Posterior vena cava (tissue), 2 donors: ENCODE measurements around the gene AGBL4. TPM values are rescaled to one million over a fixed set of nuclear protein-coding genes. Genes with fewer than 3 reads are reported as not detected.
A peak's percentile ranks its signal among the peaks of the same experiment; 100 is the strongest.
"Not testable (repeated sequence)": the region's sequence is repeated elsewhere in the genome, so short reads cannot be mapped to it uniquely, and the experiment has no call there.

Experiments
- DNase-seq: peaks from one replicate; pipeline ENCODE4 v3.0.0-alpha.2; 2020; ENCODE audit warnings: low spot score
- intact Hi-C, 2 donors: fragments of 100-400 bp; cut with DNase I; formaldehyde crosslinking; loops; one replicate each; pipeline versions ENCODE4 v1.14.1 to v1.14.2; 2022 to 2023
- total RNA-seq, 2 donors: library from RNA; stranded (reverse); fragmentation: NEBNext Ultra II Directional; extraction: Animal tissue kit (Norgen Biotek cat#: 25700); gene quantifications; one replicate each; pipeline ENCODE4 v1.2.1, GENCODE V29; 2021
- donor health status: DM: yes; HTN: yes; CAD: no.
- donor health status: DM: yes; HTN: yes; CAD: no.

AGBL4 gene
- total RNA-seq, 2 donors from 2014 or later, result not detected

DNA sequence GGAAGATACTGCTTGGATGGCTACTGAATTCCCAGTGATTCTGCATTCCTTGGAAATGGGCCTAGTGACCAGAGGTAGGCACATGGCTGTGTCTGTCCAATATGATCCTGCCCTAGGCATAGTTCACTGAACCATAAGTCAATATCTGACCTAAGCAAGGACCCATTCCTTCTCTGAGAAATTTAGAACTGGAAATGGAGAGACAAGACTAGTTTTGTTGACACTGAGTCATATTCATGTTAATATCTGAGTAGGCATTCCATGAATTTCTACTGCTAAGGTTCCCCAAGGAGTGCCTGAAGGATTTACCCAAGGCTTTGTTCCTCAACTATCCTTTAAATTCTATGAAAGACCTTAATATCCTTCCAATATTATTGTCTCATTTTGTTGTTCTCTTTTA, 917.3 kb downstream of the AGBL4 start:
- intact Hi-C loops, result no loop called here
- DNase-seq, result no peak

DNA sequence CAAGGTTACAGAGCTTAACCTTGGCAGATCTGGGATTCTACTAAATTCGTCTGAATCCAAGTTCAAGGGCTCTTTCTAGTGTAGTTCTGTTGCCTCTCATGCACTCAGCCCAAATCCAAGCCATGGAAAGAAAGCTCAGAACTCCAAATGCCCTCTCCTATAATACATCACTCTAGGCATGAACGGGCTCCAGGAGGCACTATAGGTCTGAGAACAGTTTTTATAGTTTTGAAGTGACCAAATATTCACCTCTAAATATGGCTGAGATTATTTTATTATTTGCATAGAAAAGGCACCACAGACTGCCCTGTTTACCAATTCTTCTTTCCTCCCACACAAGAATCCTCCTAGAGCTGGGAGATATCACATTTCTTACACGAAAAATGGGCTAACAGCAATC, 919.2 kb downstream of the AGBL4 start:
- intact Hi-C loops, result no loop called here

DNA sequence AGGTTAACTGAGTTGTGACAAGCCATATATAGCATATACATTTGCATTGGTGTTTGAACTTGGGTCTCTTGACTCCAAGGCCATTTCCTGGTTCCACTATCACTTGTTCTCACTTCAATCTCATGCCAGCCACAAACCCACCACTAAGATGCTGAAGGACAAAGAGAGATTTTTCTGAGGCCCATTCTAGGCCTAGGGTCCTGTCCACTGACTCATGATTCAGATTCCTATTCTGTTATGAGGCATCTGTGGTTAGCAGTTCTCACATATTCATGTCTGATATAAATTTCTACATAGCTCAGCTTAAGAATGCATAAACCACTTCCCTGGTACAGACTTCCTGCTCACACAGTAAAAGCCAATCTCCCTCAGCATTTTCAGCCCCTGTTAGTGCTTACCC, 921.0 kb downstream of the AGBL4 start:
- intact Hi-C loops, result no loop called here
- no peak for DNase-seq

More for the DNA sequence above, 919.2 kb downstream of the AGBL4 start:
- DNase-seq, result no peak

DNA sequence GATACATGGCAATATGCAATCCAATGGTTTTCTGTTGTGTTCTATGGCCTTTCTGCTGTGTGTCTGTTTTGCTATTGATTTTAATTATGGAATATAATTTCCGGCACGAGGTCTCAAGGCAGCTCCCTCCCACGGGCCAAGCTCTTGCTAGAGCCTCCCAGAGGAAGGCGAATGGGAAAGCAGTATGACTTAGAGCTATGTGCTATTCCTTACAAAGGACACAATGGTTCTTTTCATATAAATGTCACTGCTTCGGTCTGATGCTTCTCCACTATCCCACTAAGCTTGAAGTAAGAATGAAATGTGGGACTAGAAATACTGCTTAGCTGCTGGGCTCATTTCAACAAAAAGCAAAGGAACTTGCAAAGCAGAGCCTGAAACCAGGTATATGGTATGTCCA, 924.9 kb downstream of the AGBL4 start:
- intact Hi-C loops, result no loop called here
- no peak for DNase-seq

DNA sequence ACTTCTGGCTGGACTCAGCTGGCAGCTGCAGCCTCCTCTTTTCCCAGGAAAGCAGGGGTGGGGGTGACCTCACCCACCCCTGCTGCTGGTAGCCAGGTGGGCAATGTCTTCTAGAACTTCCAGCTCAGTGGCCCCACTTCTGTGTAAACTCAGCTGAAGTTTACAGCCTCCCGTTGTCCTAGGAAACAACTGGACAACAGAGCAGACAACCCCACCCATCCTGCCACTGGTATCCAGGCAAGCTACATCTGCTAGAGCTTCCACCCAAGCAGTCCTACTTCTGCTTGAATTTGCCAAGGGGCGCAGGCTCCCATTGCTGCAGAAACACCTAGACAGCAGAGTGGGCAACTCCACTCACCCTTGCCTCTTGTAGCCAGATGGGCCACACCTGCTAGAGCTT, 937.4 kb downstream of the AGBL4 start:
- intact Hi-C loops, result loop anchor here in 1 of 2 donors (5.0 kb wide), 1 partner anchor 1236 kb away; no protein-coding TSS in a partner anchor

DNA sequence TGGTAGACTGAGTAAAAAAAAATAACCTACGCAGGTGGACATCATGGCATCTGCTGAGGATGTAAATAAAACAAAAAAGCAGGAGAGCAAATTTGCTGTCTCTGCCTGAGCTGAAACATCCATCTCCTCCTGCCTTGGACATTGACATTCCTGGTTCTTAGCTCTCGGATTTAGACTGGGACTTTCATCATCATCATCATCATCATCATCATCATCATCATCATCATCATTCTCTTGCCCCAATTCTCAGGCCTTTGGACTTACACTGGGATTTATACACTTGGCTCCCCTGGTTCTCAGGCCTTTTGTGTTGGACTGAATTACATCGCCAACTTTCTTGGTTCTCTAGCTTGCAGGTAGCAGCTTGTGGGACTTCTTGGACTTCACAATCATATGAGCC, 938.7 kb downstream of the AGBL4 start:
- intact Hi-C loops, result loop anchor here in 1 of 2 donors (5.0 kb wide), 1 partner anchor 1237 kb away; no protein-coding TSS in a partner anchor
- no peak for DNase-seq

More for the DNA sequence above, 937.4 kb downstream of the AGBL4 start:
- DNase-seq, result no peak

DNA sequence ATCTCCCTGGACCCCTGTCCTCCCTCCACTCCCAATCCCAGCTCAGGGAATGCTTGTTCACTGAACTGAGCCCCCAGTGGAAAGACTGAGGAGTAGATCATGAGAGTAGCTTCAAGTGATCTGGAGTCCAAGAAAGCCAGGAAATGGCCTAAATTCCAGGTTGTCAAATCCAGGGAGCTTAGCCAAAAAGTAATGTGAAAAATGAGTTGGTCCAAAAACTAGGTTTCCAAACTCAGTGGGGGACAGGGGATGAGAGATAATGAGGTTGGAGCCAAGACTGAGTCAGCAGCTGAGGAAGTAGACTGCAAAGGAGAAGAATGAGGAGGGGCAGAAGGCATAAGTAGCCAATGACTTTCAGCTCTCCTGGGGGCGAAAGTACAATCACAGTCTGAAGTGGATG, 963.0 kb downstream of the AGBL4 start:
- intact Hi-C loops, result no loop called here
- no peak for DNase-seq

DNA sequence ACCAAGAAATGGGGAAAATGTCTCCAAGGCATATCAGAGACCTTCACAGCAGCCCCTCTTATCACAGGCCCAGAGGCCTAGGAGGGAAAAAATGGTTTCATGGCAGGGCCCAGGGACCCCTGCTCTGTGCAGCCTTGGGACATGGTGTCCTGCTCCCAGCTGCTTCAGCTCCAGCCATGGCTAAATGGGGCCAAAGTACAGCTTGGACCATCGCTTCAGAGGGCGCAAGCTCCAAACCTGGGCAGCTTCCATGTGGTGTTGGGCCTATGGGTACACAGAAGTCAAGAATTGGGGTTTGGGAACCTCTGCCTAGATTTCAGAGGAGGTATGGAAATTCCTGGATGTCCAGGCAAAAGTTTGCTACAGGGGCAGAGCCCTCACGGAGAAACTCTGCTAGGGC, 964.7 kb downstream of the AGBL4 start:
- intact Hi-C loops, result no loop called here
- peak; percentile 53 for DNase-seq

DNA sequence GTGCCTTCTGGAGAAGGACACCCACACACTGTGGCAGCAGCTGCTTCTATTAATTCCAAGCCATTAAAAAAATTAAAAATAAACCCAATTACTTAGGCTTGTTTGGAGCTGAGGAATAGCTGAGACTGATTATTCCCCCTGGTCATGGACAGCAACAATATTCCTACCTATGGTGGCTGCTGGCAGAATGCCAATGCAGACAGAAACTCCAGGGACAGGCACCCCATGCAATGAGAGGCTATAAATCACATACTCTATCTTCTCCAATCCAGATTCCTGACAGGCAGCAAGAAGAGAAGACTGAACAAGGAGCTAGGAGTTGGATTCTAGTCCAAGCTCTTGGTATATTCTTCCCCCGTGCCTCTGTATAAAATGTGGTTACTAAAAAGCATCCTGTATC, 971.7 kb downstream of the AGBL4 start:
- no peak for DNase-seq

DNA sequence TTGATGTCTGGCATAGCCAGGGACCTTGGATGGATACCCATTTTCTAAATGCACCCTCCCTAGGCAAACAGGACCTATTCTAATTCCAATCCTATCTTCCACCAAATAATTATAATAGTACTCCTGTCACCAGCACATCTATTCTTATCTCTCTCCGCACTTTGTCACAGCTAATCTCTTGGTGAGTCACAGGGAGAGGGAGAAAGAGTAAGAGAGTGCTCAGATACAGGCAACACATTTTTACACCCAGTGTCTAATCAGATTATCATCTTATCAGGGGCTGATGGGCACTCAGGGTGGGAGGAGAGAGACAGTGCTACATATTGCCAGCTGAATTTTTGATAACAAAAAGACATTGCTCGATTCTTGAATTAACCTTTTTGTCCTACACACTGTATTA, 972.1 kb downstream of the AGBL4 start:
- intact Hi-C loops, result no loop called here
- DNase-seq, result no peak

More for the DNA sequence above, 971.7 kb downstream of the AGBL4 start:
- intact Hi-C loops, result no loop called here

DNA sequence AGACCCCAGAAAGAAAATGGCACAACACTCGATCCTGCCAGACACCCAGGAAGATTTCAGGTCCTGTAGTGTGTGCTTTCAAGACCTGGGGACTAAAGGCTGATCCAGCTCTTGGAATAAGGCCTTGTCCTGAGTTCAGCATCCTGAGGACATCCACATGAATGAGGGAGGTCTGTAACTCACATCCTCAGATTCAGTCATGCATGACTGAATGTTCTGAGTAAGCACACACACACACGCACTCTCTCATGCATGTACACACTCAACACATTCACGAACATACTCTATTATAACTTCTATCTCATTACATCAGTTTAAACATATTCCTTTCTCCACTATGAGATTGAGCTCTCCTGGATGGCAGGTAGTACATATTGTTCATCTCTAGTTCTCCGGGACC, 973.7 kb downstream of the AGBL4 start:
- no peak for DNase-seq
- intact Hi-C loops, result no loop called here

DNA sequence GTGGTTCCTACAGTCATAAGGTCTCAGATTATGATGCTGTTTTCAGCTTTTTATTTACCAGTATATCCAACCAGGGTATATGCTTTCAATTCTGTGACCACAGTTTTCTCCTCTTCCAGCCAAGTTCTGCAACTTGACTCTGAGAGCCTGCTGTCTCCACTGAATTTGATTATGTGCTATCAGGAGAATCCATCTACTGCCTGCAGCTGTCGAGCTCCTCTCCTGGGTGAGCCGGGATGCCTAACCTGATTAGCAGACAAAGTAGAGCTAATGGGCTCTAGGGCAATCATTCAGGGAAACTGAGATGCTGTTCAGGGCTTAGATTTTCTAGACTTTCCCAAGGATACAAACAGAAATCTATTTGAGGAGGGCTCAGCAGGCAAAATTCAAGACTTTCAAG, 975.6 kb downstream of the AGBL4 start:
- intact Hi-C loops, result no loop called here
- DNase-seq, result no peak

DNA sequence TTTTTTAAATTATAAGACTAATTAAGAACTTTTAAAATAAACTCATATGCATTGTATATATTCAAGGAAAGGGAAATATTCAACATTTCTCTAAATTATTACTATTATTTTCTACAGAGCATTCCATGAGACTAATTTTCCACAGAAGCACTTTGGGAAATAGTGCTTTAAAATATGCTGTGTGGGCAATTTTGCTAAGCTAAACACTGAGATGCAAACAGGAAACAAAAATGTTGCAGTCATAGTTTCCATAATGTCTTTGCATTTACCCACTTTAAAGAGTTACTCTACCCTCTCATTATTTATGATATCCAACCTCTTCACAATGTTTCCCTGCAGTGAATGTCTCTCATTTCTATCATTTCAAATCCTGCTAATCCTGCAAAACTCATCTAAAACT, 977.4 kb downstream of the AGBL4 start:
- intact Hi-C loops, result no loop called here
- no peak for DNase-seq

DNA sequence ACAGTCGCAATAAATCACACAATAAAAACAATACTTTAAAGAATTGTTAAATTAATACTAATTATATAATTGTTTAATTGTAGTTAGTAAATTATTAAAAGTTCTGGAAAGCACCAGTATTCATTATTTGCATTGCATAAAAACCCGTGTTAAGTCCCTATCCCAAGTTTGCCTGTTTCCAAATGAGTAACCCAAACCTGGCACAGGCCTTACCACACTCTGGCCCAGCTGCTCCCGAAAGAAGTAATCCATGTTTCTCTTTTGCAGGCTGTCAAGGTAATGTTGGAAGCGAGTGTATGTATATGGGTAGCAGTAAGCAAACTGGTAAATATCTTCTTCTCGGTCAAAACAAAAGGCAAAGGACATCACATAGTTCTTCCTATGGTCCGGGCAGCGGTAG, 978.4 kb downstream of the AGBL4 start:
- intact Hi-C loops, result no loop called here

DNA sequence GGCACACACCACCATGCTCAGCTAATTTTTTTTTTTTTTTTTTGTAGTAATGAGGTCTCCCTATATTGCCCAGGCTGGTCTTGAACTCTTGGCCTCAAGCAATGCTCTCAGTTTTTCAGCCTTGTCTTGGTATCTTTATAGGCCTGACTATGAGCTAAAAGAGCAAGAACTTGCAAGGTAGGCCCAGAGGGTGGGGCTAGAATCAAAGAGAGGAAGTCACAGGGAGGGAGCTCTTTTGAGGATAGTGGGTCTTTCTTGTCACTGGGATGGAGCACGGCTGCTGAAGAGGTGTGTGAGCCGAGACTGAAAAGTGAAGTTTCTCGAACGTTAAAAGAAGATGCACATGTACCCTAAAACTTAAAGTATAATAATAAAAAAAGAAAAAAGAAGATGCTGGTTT, 987.1 kb downstream of the AGBL4 start:
- intact Hi-C loops, result no loop called here
- DNase-seq, result no peak

More for the DNA sequence above, 978.4 kb downstream of the AGBL4 start:
- no peak for DNase-seq

DNA sequence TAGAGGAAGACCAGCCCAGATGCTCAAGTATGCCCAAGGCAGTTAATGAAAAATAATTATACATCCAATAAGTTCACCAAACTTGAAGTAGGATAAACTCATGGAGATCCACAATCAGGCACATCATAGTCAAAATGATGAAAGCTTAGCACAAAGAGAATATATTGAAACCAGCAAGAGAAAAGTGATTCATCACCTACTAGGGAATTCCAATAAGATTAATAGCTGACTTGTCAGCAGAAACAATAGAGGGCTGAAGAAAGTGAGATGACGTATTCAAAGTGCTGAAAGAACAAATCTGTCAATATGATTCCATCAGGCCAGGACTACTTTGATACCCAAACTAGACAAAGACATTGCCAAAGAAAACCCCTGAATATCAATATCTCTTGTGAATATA, 995.4 kb downstream of the AGBL4 start:
- no peak for DNase-seq
- intact Hi-C loops, result no loop called here

DNA sequence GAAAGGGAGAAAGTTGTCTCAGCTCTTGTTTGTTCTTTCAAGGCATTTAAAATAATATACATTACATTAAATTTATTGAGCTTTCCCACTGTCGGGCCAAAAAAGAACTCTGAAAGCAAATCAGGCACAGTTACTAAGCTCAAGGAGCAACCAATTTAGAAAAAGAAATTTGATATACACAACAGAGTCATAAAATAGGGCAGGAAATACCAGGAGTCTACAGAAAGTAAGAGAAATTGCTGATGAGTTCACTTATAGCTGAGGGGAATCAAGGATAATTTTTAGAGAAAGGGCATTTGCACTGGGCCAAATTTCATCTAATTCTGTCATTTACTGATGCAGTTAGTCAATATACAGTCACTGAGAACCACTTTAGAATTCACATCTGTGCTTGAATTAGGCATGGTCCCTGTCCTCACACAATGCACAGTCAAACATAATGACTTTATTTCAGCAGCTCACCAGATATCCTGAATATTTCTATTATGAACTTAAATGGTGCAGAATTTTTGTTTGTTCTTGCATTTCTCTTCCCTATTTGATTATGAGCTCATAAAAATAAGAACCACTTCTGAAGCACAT, 997.4 kb downstream of the AGBL4 start:
- intact Hi-C loops, result no loop called here
- DNase-seq, result no peak

DNA sequence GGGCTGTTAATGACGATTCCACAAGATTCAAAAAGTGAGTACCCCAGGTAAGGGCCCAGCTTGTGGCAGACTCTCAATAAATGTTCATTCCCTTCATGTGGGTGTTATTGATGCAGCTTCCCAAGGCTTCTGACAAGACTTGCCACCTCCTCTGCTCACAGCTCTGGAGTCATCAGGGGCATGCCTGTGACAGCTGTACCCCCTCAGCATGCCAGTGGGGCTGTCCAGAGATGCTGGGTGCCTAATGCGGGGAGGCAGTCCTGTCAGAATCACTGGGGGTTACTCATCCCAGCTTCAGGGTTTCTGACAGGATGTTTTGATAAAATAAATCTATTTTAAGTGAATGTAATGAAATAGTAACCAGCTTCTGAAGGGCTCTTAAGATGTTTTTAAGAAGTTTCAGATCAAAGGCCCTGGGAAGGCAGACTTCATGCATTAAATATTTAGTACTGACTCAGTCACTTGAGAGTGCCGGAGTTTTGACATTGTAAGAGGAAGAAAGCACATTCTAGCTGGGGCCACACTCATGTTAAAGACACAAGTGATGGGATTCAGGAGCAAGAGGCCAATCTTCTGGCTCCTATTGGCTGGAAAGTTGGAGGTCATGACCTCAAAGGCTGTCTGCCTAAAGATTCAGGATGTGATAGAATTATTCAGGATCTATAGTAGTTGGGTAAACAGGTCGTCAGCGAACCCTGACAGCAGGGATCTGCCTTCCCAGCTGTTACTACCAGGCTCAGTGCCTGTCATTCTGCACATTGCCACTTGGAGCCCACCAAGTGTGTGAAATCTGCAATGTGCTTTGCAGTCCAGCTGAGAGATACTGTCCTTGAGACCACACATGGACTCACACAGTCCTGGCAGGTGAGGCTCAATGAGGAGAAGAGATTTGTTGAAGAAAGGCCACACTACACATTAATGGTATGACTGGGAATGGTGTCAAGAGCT, 1007.5 kb downstream of the AGBL4 start:
- intact Hi-C loops, result no loop called here
- no peak for DNase-seq

DNA sequence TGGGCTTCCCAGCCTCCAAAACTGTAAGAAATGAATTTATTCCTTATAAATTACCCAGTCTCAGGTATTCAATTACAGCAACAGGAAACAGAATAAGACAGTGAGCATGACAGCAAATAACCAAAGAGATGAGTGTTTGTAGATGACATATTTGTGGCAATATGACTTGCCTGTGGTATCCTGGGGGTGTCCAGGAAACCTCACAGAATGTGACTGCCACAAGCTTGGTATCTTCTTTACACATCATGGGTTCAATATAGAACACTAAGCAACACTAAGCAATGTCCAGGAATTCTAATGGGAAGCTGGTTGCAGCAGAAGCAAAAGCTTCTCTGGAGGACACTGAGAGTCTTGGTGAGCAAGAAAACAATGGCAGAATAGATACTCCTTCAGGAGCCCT, 1010.7 kb downstream of the AGBL4 start:
- DNase-seq, result no peak
- intact Hi-C loops, result no loop called here

DNA sequence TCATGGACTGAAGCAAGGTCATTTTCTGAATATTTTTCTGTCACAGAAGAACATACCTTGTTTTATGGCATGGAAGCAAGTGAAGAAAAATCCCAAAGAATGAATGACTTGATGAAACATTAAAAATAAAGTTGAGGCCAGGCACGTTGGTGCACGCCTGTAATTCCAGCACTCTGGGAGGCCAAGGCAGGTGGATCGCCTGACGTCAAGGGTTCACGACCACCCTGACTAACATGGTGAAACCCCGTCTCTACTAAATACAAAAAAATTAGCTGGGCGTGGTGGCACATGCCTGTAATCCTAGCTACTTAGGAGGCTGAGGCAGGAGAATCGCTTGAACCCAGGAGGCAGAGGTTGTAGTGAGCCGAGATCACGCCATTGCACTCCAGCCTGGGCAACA, 1020.8 kb downstream of the AGBL4 start:
- intact Hi-C loops, DNase-seq: not testable (repeated sequence)

DNA sequence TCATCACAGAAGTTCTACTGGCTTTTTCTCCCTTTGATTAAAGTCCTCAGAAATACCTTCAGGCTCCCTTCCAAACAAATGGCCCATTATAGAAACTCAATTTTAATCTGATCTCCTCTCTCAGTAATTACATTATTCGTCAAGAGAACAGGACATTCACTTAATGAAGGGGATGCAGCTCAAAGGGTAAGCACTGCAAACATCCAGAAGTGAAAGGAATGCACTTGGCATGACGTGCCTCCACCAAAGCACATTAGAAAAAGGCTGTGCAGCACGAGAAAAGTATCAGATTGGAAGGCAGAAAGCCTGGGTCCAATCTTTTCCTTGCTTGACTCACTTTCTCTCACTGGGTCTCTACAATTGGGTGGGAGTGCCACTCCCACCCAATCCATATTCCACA, 1024.4 kb downstream of the AGBL4 start:
- intact Hi-C loops, result no loop called here
- no peak for DNase-seq
